GM12878 (cell line): ENCODE measurements around the gene TMSB15B. TPM values are rescaled to one million over a fixed set of nuclear protein-coding genes. Genes with fewer than 3 reads are reported as not detected.
A peak's percentile ranks its signal among the peaks of the same experiment; 100 is the strongest.

Experiments used
- ATAC-seq: fragments of 200-7000 bp; cut with Tn5 transposase; 3 replicates; pipeline ENCODE4 v1.9.1; 2020; ENCODE audit warnings: mild to moderate bottlenecking, moderate library complexity
- BruUV-seq: library from RNA; stranded (reverse); fragments of 400-500 nt; replicated peaks from 2 replicates; lab custom pipeline; 2021; lab: Mats Ljungman, UMichigan
- CTCF ChIA-PET: fragments of 300-600 bp; sonication (Branson Sonifier 250); formaldehyde crosslinking; extraction: SDS; loops from one replicate; lab custom pipeline; 2021; ENCODE audit warnings: inconsistent platforms; lab: Yijun Ruan, JAX
- POLR2A ChIA-PET: fragments of 350-600 bp; formaldehyde crosslinking; extraction: SDS; loops from one replicate; lab custom pipeline; 2021; ENCODE audit warnings: inconsistent platforms; lab: Charles Lee
- RAD21 ChIA-PET: fragments of 300-600 bp; sonication (Branson Sonifier 250); formaldehyde crosslinking; loops from one replicate; lab custom pipeline; 2023; ENCODE audit warnings: antibody characterized with exemption; ENCODE audit not compliant: unreplicated experiment; lab: Charles Lee
- SMC1A ChIA-PET: fragments of 300-600 bp; sonication (Branson Sonifier 250); formaldehyde crosslinking; loops from one replicate; lab custom pipeline; 2023; ENCODE audit not compliant: unreplicated experiment, uncharacterized antibody; lab: Charles Lee
- DNase-seq: peaks from one replicate; pipeline ENCODE4 v3.0.0-alpha.2; 2011; ENCODE audit warnings: low read depth, low spot score
- FAIRE-seq: peaks from 3 replicates; lab custom pipeline; 2011; peaks lifted over from hg19 to GRCh38; lab: Jason Lieb, UNC
- H2AFZ ChIP-seq: 2 replicates; pipeline ENCODE4 v1.6.0; 2011; ENCODE audit warnings: low read depth, low read length, control low read depth; ENCODE audit not compliant: control insufficient read depth
- H3K27ac ChIP-seq: 2 replicates; pipeline ENCODE4 v1.5.1; 2011; ENCODE audit warnings: control low read depth; ENCODE audit not compliant: control insufficient read depth, insufficient read depth
- H3K27me3 ChIP-seq, 2 experiments: replicated peaks in 1 of 2; 2 replicates each; pipeline versions ENCODE4 v1.6.0 to v1.6.1; 2011; ENCODE audit warnings: low read length in 1 of 2; ENCODE audit not compliant: control insufficient read depth in 2 of 2, insufficient read depth in 2 of 2
- H3K36me3 ChIP-seq, 2 experiments: 2 replicates each; pipeline ENCODE4 v1.5.1; 2011; ENCODE audit warnings: low read length in 1 of 2; ENCODE audit not compliant: control insufficient read depth in 2 of 2, insufficient read depth in 2 of 2
- H3K4me1 ChIP-seq: 2 replicates; pipeline ENCODE4 v1.6.1; 2011; ENCODE audit warnings: mild to moderate bottlenecking, low read length, moderate library complexity, mixed read lengths; ENCODE audit not compliant: control insufficient read depth, insufficient read depth
- H3K4me2 ChIP-seq: 2 replicates; pipeline ENCODE4 v1.6.0; 2011; ENCODE audit warnings: control low read depth; ENCODE audit not compliant: control insufficient read depth, insufficient read depth
- H3K4me3 ChIP-seq: fragments of 200-600 bp; sonication (generic); 2 replicates; pipeline ENCODE4 v1.5.1; 2016
- H3K79me2 ChIP-seq: 2 replicates; pipeline ENCODE4 v1.6.0; 2011; ENCODE audit warnings: low read length; ENCODE audit not compliant: control insufficient read depth, insufficient read depth
- H3K9ac ChIP-seq: 2 replicates; pipeline ENCODE4 v1.8.0; 2011; ENCODE audit warnings: low read length, control low read depth, mixed read lengths; ENCODE audit not compliant: control insufficient read depth, insufficient read depth
- H3K9me3 ChIP-seq: replicated peaks from 3 replicates; pipeline ENCODE4 v1.5.1; 2011; ENCODE audit warnings: mild to moderate bottlenecking, low read length; ENCODE audit not compliant: control insufficient read depth, insufficient read depth
- H4K20me1 ChIP-seq: 2 replicates; pipeline ENCODE4 v1.6.0; 2011; ENCODE audit not compliant: control insufficient read depth, insufficient read depth
- BHLHE40 ChIP-seq, 2 experiments: fragments of 450-650 bp in 1 of 2; IDR thresholded peaks; 2 replicates each; pipeline ENCODE4 v1.6.1; 2011 to 2017; ENCODE audit warnings: low read depth in 2 of 2, borderline replicate concordance in 1 of 2, improper control_type of control experiment in 1 of 2, low read length in 1 of 2, mild to moderate bottlenecking in 1 of 2
- JUND ChIP-seq: IDR thresholded peaks from 2 replicates; pipeline ENCODE4 v1.6.1; 2012; ENCODE audit warnings: low read depth, mild to moderate bottlenecking, low read length, improper control_type of control experiment, moderate library complexity
- KDM1A ChIP-seq: fragments of 200-600 bp; sonication (generic); IDR thresholded peaks from 2 replicates; pipeline ENCODE4 v1.6.1; 2016; ENCODE audit warnings: borderline replicate concordance
- KLF5 ChIP-seq: fragments of 450-650 bp; IDR thresholded peaks from 2 replicates; pipeline ENCODE4 v1.6.1; 2014; ENCODE audit warnings: mild to moderate bottlenecking; ENCODE audit not compliant: partially characterized antibody
- MEF2B ChIP-seq: fragments of 450-650 bp; IDR thresholded peaks from 2 replicates; pipeline ENCODE4 v1.6.1; 2018; ENCODE audit warnings: mild to moderate bottlenecking, moderate library complexity; ENCODE audit not compliant: partially characterized antibody, poor library complexity, severe bottlenecking
- POU2F2 ChIP-seq: IDR thresholded peaks from 3 replicates; pipeline ENCODE4 v1.6.1; 2011; ENCODE audit warnings: low read depth, mild to moderate bottlenecking, low read length, borderline replicate concordance
- RAD51 ChIP-seq: fragments of 450-650 bp; IDR thresholded peaks from 2 replicates; pipeline ENCODE4 v1.6.1; 2016; ENCODE audit warnings: moderate library complexity, mild to moderate bottlenecking, inconsistent platforms
- RBBP5 ChIP-seq: fragments of 200-600 bp; sonication (generic); conservative IDR thresholded peaks from 2 replicates; pipeline ENCODE4 v1.6.1; 2016
- SREBF2 ChIP-seq: IDR thresholded peaks from 2 replicates; pipeline ENCODE4 v1.6.1; 2012; ENCODE audit warnings: mild to moderate bottlenecking, low read length
- WGBS: methylation state at CpG from one replicate; pipeline ENCODE4 v1.1.6; 2016; ENCODE audit warnings: low lambda C conversion rate; ENCODE audit not compliant: insufficient replicate concordance, insufficient coverage; ENCODE audit errors: missing lambda C conversion rate; 5-methylcytosine and 5-hydroxymethylcytosine counted together
- in situ Hi-C: fragments of 300-500 bp; cut with MboI; formaldehyde crosslinking; loops from 9 replicates; pipeline ENCODE4 v1.14.3; 2018; ENCODE audit warnings: mixed read lengths
- intact Hi-C: fragments of 100-400 bp; cut with micrococcal nuclease; formaldehyde crosslinking; loops from one replicate; pipeline ENCODE4 v1.14.2; 2022; ENCODE audit not compliant: unreplicated experiment
- polyA plus RNA-seq, 11 experiments: library from polyadenylated mRNA; depleted of rRNA in 4 of 11; unstranded in 6 of 11; stranded (reverse) in 5 of 11; fragments of >200 nt; fragmentation: Nextera tagmentation in 4 of 11; fragmentation: Illumina TruSeq in 1 of 11; extraction: Ambion mirVana in 4 of 11; extraction: Trizol in 1 of 11; gene quantifications; 1 replicate in 1 of 11; 2 replicates in 10 of 11; pipeline versions ENCODE4 v1.2.1 to v1.2.3, GENCODE V29; 2011 to 2016; ENCODE audit warnings: inconsistent platforms in 2 of 11, missing spikeins in 2 of 11, low read depth in 1 of 11
- total RNA-seq, 4 experiments: library from RNA; depleted of rRNA in 3 of 4; stranded (reverse); fragments of >200 nt in 3 of 4; fragmentation: Illumina TruSeq in 1 of 4; extraction: Trizol in 1 of 4; gene quantifications; 2 replicates each; pipeline versions ENCODE4 v1.2.1 to v1.2.3, GENCODE V29; 2013 to 2021
- TF ChIP-seq, protein P1 (sequence below): fragments of 450-650 bp; IDR thresholded peaks from 2 replicates; pipeline ENCODE4 v1.6.1; 2016; ENCODE audit warnings: mild to moderate bottlenecking

TMSB15B gene
- total and polyA plus RNA-seq, 10 of the 15 experiments (the other 5 are each of a cell fraction or from before 2014, with no cell fraction given), result 8.8 to 45.2 (median 18.1) TPM

DNA sequence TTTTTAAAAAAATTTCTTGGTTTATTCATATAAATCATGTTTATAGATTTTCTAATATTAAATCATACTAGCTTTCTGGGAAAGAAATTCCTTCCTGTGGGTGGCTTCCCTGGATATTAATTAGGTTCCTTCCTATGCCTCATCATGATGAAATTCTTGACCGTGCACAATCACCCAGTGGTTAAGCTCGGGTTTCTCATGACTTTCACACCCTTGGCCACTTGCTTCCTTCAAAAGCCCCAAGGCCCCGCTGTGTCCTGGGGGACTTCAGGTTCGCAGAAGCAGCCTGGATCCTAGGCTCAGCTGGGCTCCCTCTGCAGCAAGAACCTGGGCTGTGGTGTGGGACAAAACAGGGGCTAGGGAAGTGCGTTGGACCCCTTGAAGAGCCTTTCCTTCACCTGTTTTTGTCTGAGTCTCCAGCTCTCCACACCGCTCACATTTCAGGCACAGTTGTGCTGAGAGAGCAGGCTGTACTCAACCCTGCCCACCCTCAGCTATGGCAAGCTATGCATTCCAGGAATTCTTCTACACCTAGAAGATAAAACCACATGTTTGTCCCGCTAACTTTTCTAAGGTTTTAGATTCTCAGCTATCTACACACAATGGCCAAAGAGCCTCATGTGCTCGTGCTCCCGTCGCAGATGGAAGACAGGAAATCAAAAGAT, 48.9 kb upstream of the TMSB15B start:
- Histone ChIP-seq H3K27me3 (no peaks in the 10 kb centered on the region), H2AFZ (no peak overlapping the region), H3K9ac (no peak overlapping the region), H3K4me1 (no peaks in the 10 kb centered on the region), H3K27ac (no peak overlapping the region), H3K4me2 (no peak overlapping the region), H3K4me3 (no peak overlapping the region), H3K9me3 (no peaks in the 10 kb centered on the region; the same call in 2 of the 3 replicates), H3K79me2 (no peaks in the 10 kb centered on the region), H3K36me3 (no peaks in the 10 kb centered on the region), H4K20me1 (no peaks in the 10 kb centered on the region)
- ChIA-PET RAD21 (interaction anchor here (1.0 to 1.3 kb wide), 2 partner anchors 19 to 68 kb away, joined by 3 to 5 read pairs; no protein-coding TSS in a partner anchor), SMC1A (interaction anchor here (1.5 to 1.9 kb wide), 2 partner anchors 19 to 27 kb away, joined by 3 to 5 read pairs; no protein-coding TSS in a partner anchor), CTCF (interaction anchor here (0.7 kb wide), 1 partner anchor 27 kb away, joined by 3 read pairs; no protein-coding TSS in a partner anchor), POLR2A (no interaction called here)
- TF ChIP-seq RAD51, result no peak
- no peak for TF ChIP-seq JUND
- TF ChIP-seq MEF2B, result peak; percentile 35
- 53% methylated on average over 10 of the region's 10 CpGs for WGBS
- FAIRE-seq, result no peak
- in situ Hi-C loops (no loop called here), intact Hi-C loops (no loop called here)
- no peak for DNase-seq
- no TSS peak for BruUV-seq
- no peak for ATAC-seq

DNA sequence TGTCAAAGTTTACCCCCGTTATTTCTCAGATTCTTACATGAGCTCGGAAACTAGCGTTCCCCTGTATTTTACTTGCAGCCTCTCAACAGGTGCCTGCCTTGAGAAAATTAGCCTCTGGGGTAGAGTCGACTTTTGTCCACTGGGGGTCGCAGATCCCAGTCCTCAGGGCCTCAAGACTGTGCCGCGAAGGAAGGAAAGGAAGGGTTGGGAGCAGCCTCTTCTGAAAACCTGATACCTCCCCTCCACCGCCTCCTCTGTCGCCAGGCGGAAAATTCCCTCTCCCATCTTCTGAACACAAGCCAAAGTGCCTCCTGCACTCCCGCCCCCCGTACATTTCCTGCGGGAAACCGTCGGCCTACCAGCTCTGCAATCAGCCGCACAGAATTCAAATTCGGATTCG, 44.4 kb upstream of the TMSB15B start:
- ChIA-PET SMC1A (interaction anchor here (1.0 to 6.6 kb wide), 5 partner anchors 9 to 73 kb away, joined by 3 to 106 read pairs (median 4); no protein-coding TSS in a partner anchor), CTCF (interaction anchor here (0.6 to 6.5 kb wide), 11 partner anchors 10 to 288 kb away, joined by 3 to 64 read pairs (median 4); partner anchors contain the start of gene RAB9B), POLR2A (interaction anchor here (1.4 to 3.0 kb wide), 3 partner anchors 15 to 73 kb away, joined by 4 to 19 read pairs (median 9); no protein-coding TSS in a partner anchor), RAD21 (interaction anchor here (1.1 to 5.1 kb wide), 4 partner anchors 9 to 22 kb away, joined by 3 to 43 read pairs (median 20); no protein-coding TSS in a partner anchor)
- intact Hi-C loops, result loop anchor here (1.0 to 2.0 kb wide), 2 partner anchors 23 to 73 kb away; no protein-coding TSS in a partner anchor
- no peaks in the 10 kb centered on the region for H3K4me1 ChIP-seq
- H4K20me1 ChIP-seq, result no peaks in the 10 kb centered on the region
- no peaks in the 10 kb centered on the region for H3K36me3 ChIP-seq
- in situ Hi-C loops, result no loop called here
- no peaks in the 10 kb centered on the region for H3K27me3 ChIP-seq
- H3K27ac ChIP-seq, result peak overlapping the region; percentile 58; the same call in 1 of the 2 replicates
- 29% methylated on average over 15 of the region's 18 CpGs for WGBS
- H3K79me2 ChIP-seq, result peaks cover 26% of the 10 kb centered on the region
- peak overlapping the region; percentile 77 for H2AFZ ChIP-seq
- peak overlapping the region; percentile 80; the same call in 1 of the 2 replicates for H3K4me3 ChIP-seq
- ATAC-seq (peak; percentile 63), FAIRE-seq (no peak), DNase-seq (no peak)
- no peaks in the 10 kb centered on the region for H3K9me3 ChIP-seq
- peak overlapping the region; percentile 80 for H3K9ac ChIP-seq
- H3K4me2 ChIP-seq, result peak overlapping the region; percentile 26
- BruUV-seq, result TSS peak; percentile 75
- TF ChIP-seq RBBP5 (no peak), BHLHE40 (IDR thresholded peaks at IDR 0.05; ENCODE audit: borderline replicate concordance in 1 of 2, low read depth in 2 of 2, low read length in 1 of 2) (no peak), KLF5 (no peak), KDM1A (no peak), POU2F2 (no peak), SREBF2 (no peak)
- TF ChIP-seq, protein P1, sequence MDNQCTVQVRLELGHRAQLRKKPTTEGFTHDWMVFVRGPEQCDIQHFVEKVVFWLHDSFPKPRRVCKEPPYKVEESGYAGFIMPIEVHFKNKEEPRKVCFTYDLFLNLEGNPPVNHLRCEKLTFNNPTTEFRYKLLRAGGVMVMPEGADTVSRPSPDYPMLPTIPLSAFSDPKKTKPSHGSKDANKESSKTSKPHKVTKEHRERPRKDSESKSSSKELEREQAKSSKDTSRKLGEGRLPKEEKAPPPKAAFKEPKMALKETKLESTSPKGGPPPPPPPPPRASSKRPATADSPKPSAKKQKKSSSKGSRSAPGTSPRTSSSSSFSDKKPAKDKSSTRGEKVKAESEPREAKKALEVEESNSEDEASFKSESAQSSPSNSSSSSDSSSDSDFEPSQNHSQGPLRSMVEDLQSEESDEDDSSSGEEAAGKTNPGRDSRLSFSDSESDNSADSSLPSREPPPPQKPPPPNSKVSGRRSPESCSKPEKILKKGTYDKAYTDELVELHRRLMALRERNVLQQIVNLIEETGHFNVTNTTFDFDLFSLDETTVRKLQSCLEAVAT, result no peak
